PFSK-1 (cell line): ENCODE measurements around the gene LRRC4C.

Experiments
- FOXP2 ChIP-seq: optimal IDR thresholded peaks from 2 replicates; pipeline ENCODE3; 2011; ENCODE audit warnings: borderline replicate concordance, control low read depth, inconsistent platforms; ENCODE audit not compliant: insufficient read depth; ENCODE audit errors: extremely low read length, extremely low read depth
- POLR2AphosphoS5 ChIP-seq: IDR thresholded peaks from 2 replicates; pipeline ENCODE4 v1.6.1; 2012; ENCODE audit warnings: low read depth, mild to moderate bottlenecking, control low read depth, low read length, moderate library complexity
- REST ChIP-seq, 2 experiments: IDR thresholded peaks; 2 replicates each; pipeline versions ENCODE4 v1.6.1 to v1.8.0; 2011 to 2012; ENCODE audit warnings: low read depth in 2 of 2, low read length in 2 of 2, control low read depth in 1 of 2, inconsistent platforms in 1 of 2, mild to moderate bottlenecking in 1 of 2, moderate library complexity in 1 of 2; ENCODE audit not compliant: insufficient read depth in 1 of 2
- SIN3A ChIP-seq: IDR thresholded peaks from 2 replicates; pipeline ENCODE4 v1.6.1; 2012; ENCODE audit warnings: mild to moderate bottlenecking, low read length, moderate library complexity, borderline replicate concordance; ENCODE audit not compliant: insufficient read depth
- TAF1 ChIP-seq: IDR thresholded peaks from 2 replicates; pipeline ENCODE4 v1.6.1; 2012; ENCODE audit warnings: low read length, control low read depth, borderline replicate concordance; ENCODE audit not compliant: insufficient read depth

The LRRC4C gene

GRCh38 chr11:41003339-41004282, 455.8 kb downstream of the LRRC4C start:
- TF ChIP-seq REST (IDR thresholded peaks at IDR 0.05; ENCODE audit: insufficient read depth in 1 of 2, low read depth in 2 of 2, low read length in 2 of 2) (no peak), FOXP2 (no peak), POLR2AphosphoS5 (no peak), SIN3A (no peak), TAF1 (no peak)

- TF ChIP-seq POLR2AphosphoS5 (no peak), SIN3A (no peak), REST (IDR thresholded peaks at IDR 0.05; ENCODE audit: insufficient read depth in 1 of 2, low read depth in 2 of 2, low read length in 2 of 2) (no peak), TAF1 (no peak), FOXP2 (no peak)
These were observed 460.5 kb downstream of the LRRC4C start for GRCh38 chr11:40998920-40999319.

GRCh38 chr11:40987776-40988435, 471.5 kb downstream of the LRRC4C start:
- TF ChIP-seq POLR2AphosphoS5 (no peak), TAF1 (no peak), SIN3A (no peak), FOXP2 (no peak), REST (IDR thresholded peaks at IDR 0.05; ENCODE audit: insufficient read depth in 1 of 2, low read depth in 2 of 2, low read length in 2 of 2) (no peak)

- TF ChIP-seq REST (IDR thresholded peaks at IDR 0.05; ENCODE audit: insufficient read depth in 1 of 2, low read depth in 2 of 2, low read length in 2 of 2) (no peak), SIN3A (no peak), FOXP2 (no peak), TAF1 (no peak), POLR2AphosphoS5 (no peak)
These were observed 473.1 kb downstream of the LRRC4C start for GRCh38 chr11:40986320-40986719.
